Activated CD4-positive, CD25-positive, alpha-beta regulatory T cell treated with anti-CD3 and anti-CD28 coated beads, Interleukin-2, amount 50 U/mL, for 16 hours (primary cell): Measurements from ENCODE around the gene OR6K6.

ENCODE experiments used
- DNase-seq: peaks from one replicate; pipeline ENCODE4 v3.0.0-alpha.2; 2020; ENCODE audit warnings: low read depth, low spot score

The OR6K6 gene

GRCh38 chr1:158754420-158754819 lies at the start of gene OR6K6:
Gene OR6K6, plus strand, starts transcription at chr1:158754720. Its CDS starts 168 bp downstream, at chr1:158754888.
- DNase-seq = no peak

- no peak for DNase-seq
Observed at GRCh38 chr1:158706096-158706495, 48.4 kb upstream of the OR6K6 start.

GRCh38 chr1:158711098-158711497 lies 43.4 kb upstream of the OR6K6 start:
- no peak for DNase-seq

GRCh38 chr1:158714754-158715153 lies 39.8 kb upstream of the OR6K6 start:
- no peak for DNase-seq

- DNase-seq = no peak
Observed at GRCh38 chr1:158716335-158716734, 38.2 kb upstream of the OR6K6 start.

- no peak for DNase-seq
Observed at GRCh38 chr1:158717344-158717743, 37.2 kb upstream of the OR6K6 start.

GRCh38 chr1:158719664-158720063 lies 34.9 kb upstream of the OR6K6 start:
- DNase-seq = no peak

GRCh38 chr1:158720620-158721019 lies 33.9 kb upstream of the OR6K6 start, which contains the start of gene OR6K3:
Gene OR6K3, minus strand, starts transcription at chr1:158720720. Its CDS starts 2,605 bp downstream, at chr1:158718115.
- no peak for DNase-seq

GRCh38 chr1:158724442-158724841 lies 30.1 kb upstream of the OR6K6 start:
- DNase-seq = no peak

- DNase-seq = no peak
Observed at GRCh38 chr1:158728510-158729225, 25.9 kb upstream of the OR6K6 start.

- no peak for DNase-seq
Observed at GRCh38 chr1:158730453-158730852, 24.1 kb upstream of the OR6K6 start.

GRCh38 chr1:158731707-158732106 lies 22.8 kb upstream of the OR6K6 start:
- no peak for DNase-seq

- no peak for DNase-seq
Observed at GRCh38 chr1:158732524-158732923, 22.0 kb upstream of the OR6K6 start.

- DNase-seq = no peak
Observed at GRCh38 chr1:158735848-158736247, 18.7 kb upstream of the OR6K6 start.

- no peak for DNase-seq
Observed at GRCh38 chr1:158752155-158752712, 2.3 kb upstream of the OR6K6 start.

- no peak for DNase-seq
Observed at GRCh38 chr1:158771950-158772866, 17.7 kb downstream of the OR6K6 start, which contains the start of gene OR6N1. Gene OR6N1, minus strand, starts transcription at chr1:158772195. Its CDS starts 5,513 bp downstream, at chr1:158766682.

GRCh38 chr1:158781104-158781503 lies 26.6 kb downstream of the OR6K6 start, which contains the start of gene OR6N2:
Gene OR6N2, minus strand, starts transcription at chr1:158781204. Its CDS starts 3,569 bp downstream, at chr1:158777635.
- no peak for DNase-seq

GRCh38 chr1:158793604-158794003 lies 39.1 kb downstream of the OR6K6 start:
- DNase-seq = no peak

GRCh38 chr1:158794247-158794646 lies 39.7 kb downstream of the OR6K6 start:
- no peak for DNase-seq

GRCh38 chr1:158798531-158798930 lies 44.0 kb downstream of the OR6K6 start:
- DNase-seq = no peak

GRCh38 chr1:158799689-158800088 lies 45.2 kb downstream of the OR6K6 start:
- DNase-seq = no peak

- DNase-seq = no peak
Observed at GRCh38 chr1:158800526-158800925, 46.0 kb downstream of the OR6K6 start.
